Small intestine (tissue), 7 donors: ENCODE results near the gene TMC6. TPM values are rescaled to one million over a fixed set of nuclear protein-coding genes. Genes with fewer than 3 reads are reported as not detected.
"Not testable (repeated sequence)": the region's sequence is repeated elsewhere in the genome, so short reads cannot be mapped to it uniquely, and the experiment has no call there.

ENCODE experiments used
- DNase-seq, 2 donors: peaks; one replicate each; pipeline versions ENCODE4 v3.0.0 to v3.0.0-alpha.2; 2013
- FAIRE-seq: peaks from 2 replicates; lab custom pipeline; 2012; peaks lifted over from hg19 to GRCh38; lab: Jason Lieb, UNC
- H3K27ac ChIP-seq, 3 donors: one replicate each; pipeline ENCODE4 v1.5.1; 2013; ENCODE audit warnings: low read length in 2 of 3, mild to moderate bottlenecking in 2 of 3, control low read depth in 1 of 3, inconsistent platforms in 1 of 3, low read depth in 1 of 3, moderate library complexity in 1 of 3
- H3K27me3 ChIP-seq, 3 donors: one replicate each; pipeline ENCODE4 v1.6.1; 2013; ENCODE audit warnings: low read length in 3 of 3, inconsistent platforms in 1 of 3; ENCODE audit not compliant: control insufficient read depth in 3 of 3, insufficient read depth in 3 of 3
- H3K36me3 ChIP-seq, 3 donors: one replicate each; pipeline ENCODE4 v1.6.1; 2013; ENCODE audit warnings: low read length in 3 of 3, inconsistent platforms in 1 of 3, low read depth in 1 of 3, mild to moderate bottlenecking in 1 of 3, moderate library complexity in 1 of 3; ENCODE audit not compliant: control insufficient read depth in 3 of 3, insufficient read depth in 2 of 3
- H3K4me1 ChIP-seq, 3 donors: one replicate each; pipeline ENCODE4 v1.6.1; 2013; ENCODE audit warnings: low read length in 2 of 3, inconsistent platforms in 1 of 3, low read depth in 1 of 3, mild to moderate bottlenecking in 1 of 3, moderate library complexity in 1 of 3; ENCODE audit not compliant: control insufficient read depth in 3 of 3, insufficient read depth in 2 of 3
- H3K4me3 ChIP-seq, 3 donors: one replicate each; pipeline ENCODE4 v1.5.1; 2013; ENCODE audit warnings: low read length in 3 of 3, control low read depth in 1 of 3, inconsistent platforms in 1 of 3, low read depth in 1 of 3, mild to moderate bottlenecking in 1 of 3, moderate library complexity in 1 of 3
- H3K9me3 ChIP-seq, 2 donors: one replicate each; pipeline ENCODE4 v1.6.1; 2013; ENCODE audit warnings: low read depth in 1 of 2, low read length in 1 of 2; ENCODE audit not compliant: control insufficient read depth in 2 of 2, insufficient read depth in 1 of 2
- WGBS, 3 donors: extraction: QIAGEN DNeasy Blood & Tissue Kit; methylation state at CpG; one replicate each; pipeline ENCODE4 v1.1.7; 2013; 5-methylcytosine and 5-hydroxymethylcytosine counted together
- polyA plus RNA-seq, 4 donors: library from polyadenylated mRNA; stranded (reverse) in 3 of 4; unstranded in 1 of 4; fragments of 200-250 nt in 3 of 4; fragments of 120-200 nt in 1 of 4; gene quantifications; one replicate each; pipeline versions ENCODE4 v1.2.1 to v1.2.3, GENCODE V29; 2013
- donor health status: healthy with polysubstance abuse.
- donor health status: control.
- donor health status: control.
- donor health status: Bipolar disorder and iron deficiency.
- donor health status: healthy.

The TMC6 gene
- polyA plus RNA-seq, 4 donors = 29.7 to 69.6 (median 50.5) TPM

GRCh38 chr17:78075545-78075944 is 53.0 kb downstream of the TMC6 start:
- FAIRE-seq (no peak), DNase-seq (no peak)
- WGBS, 3 donors = 86 to 95% (median 89%) methylated on average over 5 of the region's 5 CpGs
- Histone ChIP-seq H3K27me3 (no peaks in the 10 kb centered on the region), H3K27ac (no peak overlapping the region), H3K4me3 (no peak overlapping the region), H3K9me3 (no peaks in the 10 kb centered on the region), H3K4me1 (no peaks in the 10 kb centered on the region), H3K36me3 (peaks cover 0 to 50% (median 15%) of the 10 kb centered on the region in 3 donors)

- Histone ChIP-seq H3K36me3 (peaks cover 0 to 49% (median 15%) of the 10 kb centered on the region in 3 donors), H3K9me3 (no peaks in the 10 kb centered on the region), H3K27ac (no peak overlapping the region), H3K4me1 (no peaks in the 10 kb centered on the region), H3K27me3 (no peaks in the 10 kb centered on the region), H3K4me3 (no peak overlapping the region)
- DNase-seq (no peak), FAIRE-seq (no peak)
- 96 to 97% (median 97%) methylated on average over 10 of the region's 10 CpGs for WGBS, 3 donors
These were observed 53.5 kb downstream of the TMC6 start for GRCh38 chr17:78075011-78075410.

DNA sequence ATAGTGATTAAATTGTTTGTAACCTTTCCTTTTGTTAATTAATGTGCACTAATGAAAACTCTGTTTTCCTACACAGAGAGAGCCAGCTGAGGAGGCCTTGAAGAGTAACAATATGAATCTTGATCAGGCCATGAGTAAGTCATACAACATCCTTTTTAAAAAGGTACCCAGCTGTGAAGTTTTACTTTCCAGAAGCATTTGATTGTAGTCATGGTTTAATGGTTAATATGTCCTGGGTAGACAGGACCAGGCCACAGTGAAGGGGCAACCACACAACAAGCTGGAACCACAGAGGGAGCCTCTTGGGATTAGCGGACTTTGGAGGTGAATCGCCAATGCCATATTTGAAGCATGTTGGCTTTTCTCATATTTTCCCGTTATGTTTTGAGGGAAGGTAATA is 55.6 kb downstream of the TMC6 start:
- 95 to 96% (median 96%) methylated on average over 3 of the region's 3 CpGs for WGBS, 3 donors
- H3K27ac ChIP-seq = no peak overlapping the region
- H3K9me3 ChIP-seq = no peaks in the 10 kb centered on the region
- FAIRE-seq (no peak), DNase-seq (no peak)
- H3K4me1 ChIP-seq = no peaks in the 10 kb centered on the region
- no peak overlapping the region for H3K4me3 ChIP-seq
- peaks cover 0 to 48% (median 13%) of the 10 kb centered on the region in 3 donors for H3K36me3 ChIP-seq
- no peaks in the 10 kb centered on the region for H3K27me3 ChIP-seq

GRCh38 chr17:78069695-78070094 is 58.9 kb downstream of the TMC6 start:
- DNase-seq (no peak), FAIRE-seq (no peak)
- no peaks in the 10 kb centered on the region for H3K9me3 ChIP-seq
- 65 to 79% (median 75%) methylated on average over 4 of the region's 4 CpGs for WGBS, 3 donors
- peaks cover 0 to 38% (median 11%) of the 10 kb centered on the region in 3 donors for H3K36me3 ChIP-seq
- H3K4me3 ChIP-seq = no peak overlapping the region
- H3K27ac ChIP-seq = no peak overlapping the region
- no peaks in the 10 kb centered on the region for H3K4me1 ChIP-seq
- H3K27me3 ChIP-seq = no peaks in the 10 kb centered on the region

GRCh38 chr17:78066976-78067375 is 61.6 kb downstream of the TMC6 start:
- H3K27me3 ChIP-seq, H3K4me1 ChIP-seq, FAIRE-seq, H3K9me3 ChIP-seq, H3K4me3 ChIP-seq, H3K27ac ChIP-seq, DNase-seq: not testable (repeated sequence)
- peaks cover 0 to 24% (median 3%) of the 10 kb centered on the region in 3 donors for H3K36me3 ChIP-seq
- 95 to 97% (median 97%) methylated on average over 4 of the region's 4 CpGs for WGBS, 3 donors

GRCh38 chr17:78064708-78065107 is 63.8 kb downstream of the TMC6 start:
- FAIRE-seq = no peak
- Histone ChIP-seq H3K4me1 (no peaks in the 10 kb centered on the region), H3K9me3 (no peaks in the 10 kb centered on the region), H3K27ac (no peak overlapping the region), H3K4me3 (no peak overlapping the region), H3K27me3 (no peaks in the 10 kb centered on the region), H3K36me3 (peaks cover 0 to 14% (median 3%) of the 10 kb centered on the region in 3 donors)
- 97 to 99% (median 98%) methylated on average over 4 of the region's 4 CpGs for WGBS, 3 donors
- DNase-seq = no peak

DNA sequence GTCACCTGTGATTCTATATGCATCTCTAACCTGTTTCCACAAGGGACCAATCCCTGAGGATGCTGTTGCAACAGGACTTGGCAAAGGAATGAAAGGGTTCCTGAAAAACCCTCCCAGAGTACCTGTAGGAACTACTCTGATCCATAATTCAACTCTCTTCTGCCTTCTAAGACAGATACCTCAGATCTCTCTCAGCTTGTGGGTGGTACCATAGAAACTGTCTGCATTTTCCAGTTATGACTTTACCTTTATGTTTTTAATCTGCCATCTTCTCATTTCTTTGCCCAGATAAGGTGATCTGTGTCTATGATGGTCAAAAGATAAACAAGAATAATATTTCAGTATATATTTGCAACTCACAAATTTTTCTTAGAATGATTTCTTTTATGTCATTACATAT is 65.1 kb downstream of the TMC6 start:
- FAIRE-seq = no peak

DNA sequence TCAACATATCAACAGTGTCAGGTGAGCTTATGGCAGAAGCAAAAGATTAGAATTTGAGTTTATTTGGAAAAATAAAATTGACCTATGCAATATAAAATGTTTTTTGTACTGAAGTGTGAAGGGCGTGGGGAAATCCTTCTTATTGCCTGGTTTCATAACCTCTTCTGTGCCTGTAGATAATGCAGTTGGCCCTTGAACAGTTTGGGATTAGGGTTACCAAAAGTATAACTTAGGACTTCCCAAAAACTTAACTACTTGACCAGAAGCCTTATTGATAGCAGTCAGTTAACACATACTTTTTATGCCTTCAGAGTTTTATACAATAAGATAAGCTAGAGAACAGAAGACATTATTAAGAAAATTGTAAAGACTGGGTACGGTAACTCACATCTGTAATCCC is 66.0 kb downstream of the TMC6 start:
- whole genome bisulfite sequencing, 3 donors = 90 to 94% (median 91%) methylated on average over 2 of the region's 2 CpGs
- Histone ChIP-seq H3K27ac (no peak overlapping the region), H3K4me3 (no peak overlapping the region), H3K36me3 (peaks cover 0 to 9% (median 0%) of the 10 kb centered on the region in 3 donors), H3K27me3 (no peaks in the 10 kb centered on the region), H3K4me1 (peaks cover 0 to 5% (median 3%) of the 10 kb centered on the region in 3 donors), H3K9me3 (no peaks in the 10 kb centered on the region)
- FAIRE-seq = no peak
- no peak for DNase-seq

More for the DNA sequence above, 65.1 kb downstream of the TMC6 start:
- H3K27ac ChIP-seq = no peak overlapping the region
- DNase-seq = no peak
- no peaks in the 10 kb centered on the region for H3K27me3 ChIP-seq
- H3K9me3 ChIP-seq = no peaks in the 10 kb centered on the region
- no peak overlapping the region for H3K4me3 ChIP-seq
- H3K4me1 ChIP-seq = peaks cover 0 to 2% (median 0%) of the 10 kb centered on the region in 3 donors
- peaks cover 0 to 11% (median 3%) of the 10 kb centered on the region in 3 donors for H3K36me3 ChIP-seq
